Measurements from ENCODE around the gene OPHN1. TPM values are rescaled to one million over a fixed set of nuclear protein-coding genes. Genes with fewer than 3 reads are reported as not detected.

Gene OPHN1
- total RNA-seq, 2 experiments from 2014 or later = not detected

DNA sequence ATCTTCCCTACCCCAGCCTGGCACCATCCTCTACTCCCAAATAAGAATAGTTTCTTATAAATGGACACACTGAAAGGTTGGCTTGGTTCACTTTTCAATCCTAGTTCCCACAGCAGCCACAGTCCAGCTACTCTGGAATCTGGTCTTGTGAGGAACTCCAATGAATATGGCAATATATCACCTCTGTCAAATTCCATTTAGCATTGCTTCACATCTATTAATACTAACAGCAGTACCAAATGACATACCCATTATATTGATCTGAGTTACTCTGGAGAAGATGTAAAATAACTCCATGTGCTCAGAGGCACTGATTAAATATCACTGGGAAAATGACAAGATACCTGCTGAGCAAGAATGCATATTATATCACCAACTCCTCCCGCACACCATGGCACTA, 8.6 kb downstream of the OPHN1 start:
- Mint-ChIP-seq H3K9me3 (no peaks in the 10 kb centered on the region), H3K4me3 (no peak overlapping the region), H3K27ac (no peak overlapping the region), H3K27me3 (peaks cover 18% of the 10 kb centered on the region), H3K4me1 (ENCODE audit: low read depth) (no peaks in the 10 kb centered on the region), H3K36me3 (ENCODE audit: low read depth) (no peaks in the 10 kb centered on the region)
- Histone ChIP-seq H3K27ac (ENCODE audit: low read depth in 1 of 2, low read length in 2 of 2) (no peak overlapping the region), H3K27me3 (ENCODE audit: control insufficient read depth in 1 of 2, insufficient read depth in 2 of 2, low read length in 2 of 2) (no peaks in the 10 kb centered on the region), H3K4me3 (ENCODE audit: low read length) (no peak overlapping the region), H3K4me1 (ENCODE audit: insufficient read depth, low read length) (no peaks in the 10 kb centered on the region), H3K36me3 (ENCODE audit: insufficient read depth, low read length) (no peaks in the 10 kb centered on the region), H3K9me3 (ENCODE audit: control insufficient read depth in 1 of 2, insufficient read depth in 1 of 2, low read length in 2 of 2) (no peaks in the 10 kb centered on the region)
- CTCF ChIA-PET = no interaction called here
- POLR2A ChIA-PET = no interaction called here
- DNase-seq = no peak
- TF ChIP-seq, protein P1, sequence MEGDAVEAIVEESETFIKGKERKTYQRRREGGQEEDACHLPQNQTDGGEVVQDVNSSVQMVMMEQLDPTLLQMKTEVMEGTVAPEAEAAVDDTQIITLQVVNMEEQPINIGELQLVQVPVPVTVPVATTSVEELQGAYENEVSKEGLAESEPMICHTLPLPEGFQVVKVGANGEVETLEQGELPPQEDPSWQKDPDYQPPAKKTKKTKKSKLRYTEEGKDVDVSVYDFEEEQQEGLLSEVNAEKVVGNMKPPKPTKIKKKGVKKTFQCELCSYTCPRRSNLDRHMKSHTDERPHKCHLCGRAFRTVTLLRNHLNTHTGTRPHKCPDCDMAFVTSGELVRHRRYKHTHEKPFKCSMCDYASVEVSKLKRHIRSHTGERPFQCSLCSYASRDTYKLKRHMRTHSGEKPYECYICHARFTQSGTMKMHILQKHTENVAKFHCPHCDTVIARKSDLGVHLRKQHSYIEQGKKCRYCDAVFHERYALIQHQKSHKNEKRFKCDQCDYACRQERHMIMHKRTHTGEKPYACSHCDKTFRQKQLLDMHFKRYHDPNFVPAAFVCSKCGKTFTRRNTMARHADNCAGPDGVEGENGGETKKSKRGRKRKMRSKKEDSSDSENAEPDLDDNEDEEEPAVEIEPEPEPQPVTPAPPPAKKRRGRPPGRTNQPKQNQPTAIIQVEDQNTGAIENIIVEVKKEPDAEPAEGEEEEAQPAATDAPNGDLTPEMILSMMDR (IDR thresholded peaks at IDR 0.05) = no peak
- intact Hi-C loops (cut with DNase I, micrococcal nuclease) = no loop called here
- no peak for ATAC-seq (ENCODE audit: poor library complexity)

DNA sequence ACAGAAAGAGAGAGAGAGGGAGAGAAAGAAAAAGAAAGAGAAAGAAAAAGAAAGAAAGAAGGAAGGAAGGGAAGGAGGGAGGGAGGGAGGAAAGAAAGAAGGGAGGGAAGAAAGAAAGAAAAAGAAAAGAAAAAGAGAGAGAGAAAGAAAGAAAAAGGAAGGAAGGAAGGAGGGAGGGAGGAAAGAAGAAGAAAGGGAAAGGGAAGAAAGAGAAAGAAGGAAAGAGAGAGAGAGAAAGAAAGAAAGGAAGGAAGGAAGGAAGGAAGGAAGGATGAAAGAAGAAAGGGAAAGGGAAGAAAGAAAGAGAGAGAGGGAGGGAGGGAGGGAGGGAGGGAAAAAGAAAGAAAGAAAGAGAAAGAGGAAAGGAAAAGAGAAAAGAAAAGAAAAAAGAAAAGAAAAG, 10.8 kb downstream of the OPHN1 start:
- Histone ChIP-seq H3K36me3 (ENCODE audit: insufficient read depth, low read length) (no peaks in the 10 kb centered on the region), H3K4me1 (ENCODE audit: insufficient read depth, low read length) (no peaks in the 10 kb centered on the region), H3K9me3 (ENCODE audit: control insufficient read depth in 1 of 2, insufficient read depth in 1 of 2, low read length in 2 of 2) (no peaks in the 10 kb centered on the region), H3K27me3 (ENCODE audit: control insufficient read depth in 1 of 2, insufficient read depth in 2 of 2, low read length in 2 of 2) (no peaks in the 10 kb centered on the region), H3K27ac (ENCODE audit: low read depth in 1 of 2, low read length in 2 of 2) (no peak overlapping the region), H3K4me3 (ENCODE audit: low read length) (no peak overlapping the region)
- Mint-ChIP-seq H3K36me3 (ENCODE audit: low read depth) (no peaks in the 10 kb centered on the region), H3K27ac (no peak overlapping the region), H3K4me3 (no peak overlapping the region), H3K27me3 (peaks cover 16% of the 10 kb centered on the region), H3K9me3 (no peaks in the 10 kb centered on the region), H3K4me1 (ENCODE audit: low read depth) (no peaks in the 10 kb centered on the region)
- ATAC-seq (ENCODE audit: poor library complexity) (no peak), DNase-seq (no peak)
- intact Hi-C loops (cut with DNase I, micrococcal nuclease) = no loop called here
- ChIA-PET POLR2A (no interaction called here), CTCF (no interaction called here)
- TF ChIP-seq, protein P1 (IDR thresholded peaks at IDR 0.05) = no peak

DNA sequence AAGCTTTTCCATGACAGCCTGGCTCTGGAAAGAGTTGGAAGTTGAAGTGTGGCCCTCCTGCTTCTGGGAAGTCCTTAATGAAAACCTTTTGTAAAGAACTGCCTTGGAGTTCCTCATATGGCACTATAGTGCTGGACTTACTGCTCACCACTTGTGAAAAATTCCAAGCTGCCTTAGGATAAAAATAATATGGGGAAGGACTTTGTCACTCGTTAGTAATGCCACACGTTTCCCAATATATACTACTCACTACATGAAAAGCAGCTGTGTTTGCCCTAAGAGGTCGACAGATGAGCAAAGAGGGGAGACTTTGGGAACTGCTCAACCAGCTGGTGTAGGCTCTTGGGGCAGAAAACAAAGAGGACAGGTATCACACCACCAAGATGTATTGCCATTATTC, 11.7 kb downstream of the OPHN1 start:
- no peak overlapping the region for H3K4me3 ChIP-seq (ENCODE audit: low read length)
- H3K4me1 ChIP-seq (ENCODE audit: insufficient read depth, low read length) = no peaks in the 10 kb centered on the region
- POLR2A ChIA-PET = no interaction called here
- no peak for ATAC-seq (ENCODE audit: poor library complexity)
- CTCF ChIA-PET = no interaction called here
- Mint-ChIP-seq H3K4me3 (no peak overlapping the region), H3K27ac (no peak overlapping the region), H3K9me3 (no peaks in the 10 kb centered on the region), H3K36me3 (ENCODE audit: low read depth) (no peaks in the 10 kb centered on the region), H3K27me3 (peaks cover 16% of the 10 kb centered on the region), H3K4me1 (ENCODE audit: low read depth) (no peaks in the 10 kb centered on the region)
- no peaks in the 10 kb centered on the region for H3K27me3 ChIP-seq (ENCODE audit: control insufficient read depth in 1 of 2, insufficient read depth in 2 of 2, low read length in 2 of 2)
- no peaks in the 10 kb centered on the region for H3K36me3 ChIP-seq (ENCODE audit: insufficient read depth, low read length)
- DNase-seq = no peak
- TF ChIP-seq, protein P1 (IDR thresholded peaks at IDR 0.05) = no peak
- no peaks in the 10 kb centered on the region for H3K9me3 ChIP-seq (ENCODE audit: control insufficient read depth in 1 of 2, insufficient read depth in 1 of 2, low read length in 2 of 2)
- intact Hi-C loops (cut with DNase I, micrococcal nuclease) = no loop called here
- H3K27ac ChIP-seq (ENCODE audit: low read depth in 1 of 2, low read length in 2 of 2) = no peak overlapping the region
